Keratinocyte (primary cell): ENCODE results near the gene NHLRC2. TPM values are rescaled to one million over a fixed set of nuclear protein-coding genes. Genes with fewer than 3 reads are reported as not detected.

Experiments
- DNase-seq: peaks from one replicate; pipeline ENCODE4 v3.0.0-alpha.2; 2011; ENCODE audit warnings: low read depth, missing footprints, low spot score
- FAIRE-seq: peaks from 2 replicates; lab custom pipeline; 2011; peaks lifted over from hg19 to GRCh38; lab: Jason Lieb, UNC
- H2AFZ ChIP-seq: 2 replicates; pipeline ENCODE4 v1.6.0; 2012; ENCODE audit warnings: low read length, control low read depth, inconsistent platforms; ENCODE audit not compliant: control insufficient read depth
- H3K27ac ChIP-seq: 2 replicates; pipeline ENCODE4 v1.5.1; 2011; ENCODE audit warnings: low read length; ENCODE audit not compliant: control insufficient read depth, insufficient read depth
- H3K27me3 ChIP-seq: 3 replicates; pipeline ENCODE4 v1.6.0; 2011; ENCODE audit warnings: low read length; ENCODE audit not compliant: control insufficient read depth, insufficient read depth; ENCODE audit errors: extremely low read depth
- H3K36me3 ChIP-seq, 2 experiments: 2 replicates in 1 of 2; 3 replicates in 1 of 2; pipeline ENCODE4 v1.5.1; 2011; ENCODE audit warnings: low read length in 2 of 2, mild to moderate bottlenecking in 1 of 2; ENCODE audit not compliant: control insufficient read depth in 2 of 2, insufficient read depth in 2 of 2; ENCODE audit errors: extremely low read depth in 1 of 2
- H3K4me1 ChIP-seq: 3 replicates; pipeline ENCODE4 v1.5.1; 2011; ENCODE audit warnings: low read length; ENCODE audit not compliant: control insufficient read depth, insufficient read depth; ENCODE audit errors: extremely low read depth
- H3K4me2 ChIP-seq: 3 replicates; pipeline ENCODE4 v1.6.0; 2011; ENCODE audit warnings: low read depth, low read length; ENCODE audit not compliant: control insufficient read depth, insufficient read depth; ENCODE audit errors: extremely low read depth
- H3K4me3 ChIP-seq, 3 experiments: fragments of 200-600 bp in 1 of 3; sonication (generic) in 1 of 3; 2 replicates in 2 of 3; 3 replicates in 1 of 3; pipeline ENCODE4 v1.5.1; 2011 to 2016; ENCODE audit warnings: low read length in 3 of 3, mild to moderate bottlenecking in 3 of 3, control low read depth in 2 of 3, inconsistent platforms in 1 of 3, low read depth in 1 of 3, mixed read lengths in 1 of 3, mixed run types in 1 of 3, moderate library complexity in 1 of 3; ENCODE audit not compliant: control insufficient read depth in 2 of 3, insufficient read depth in 2 of 3; ENCODE audit errors: extremely low read depth in 1 of 3
- H3K79me2 ChIP-seq: 2 replicates; pipeline ENCODE4 v1.6.0; 2012; ENCODE audit warnings: low read length; ENCODE audit not compliant: control insufficient read depth, insufficient read depth
- H3K9ac ChIP-seq: 3 replicates; pipeline ENCODE4 v1.6.0; 2011; ENCODE audit warnings: low read length; ENCODE audit not compliant: control insufficient read depth, insufficient read depth; ENCODE audit errors: extremely low read depth
- H3K9me1 ChIP-seq: 3 replicates; pipeline ENCODE4 v1.6.0; 2011; ENCODE audit warnings: low read length; ENCODE audit not compliant: control insufficient read depth, insufficient read depth; ENCODE audit errors: extremely low read depth
- H3K9me3 ChIP-seq: 2 replicates; pipeline ENCODE4 v1.5.1; 2012; ENCODE audit warnings: low read depth, low read length; ENCODE audit not compliant: control insufficient read depth
- H4K20me1 ChIP-seq: 3 replicates; pipeline ENCODE4 v1.6.0; 2011; ENCODE audit warnings: low read length; ENCODE audit not compliant: control insufficient read depth, insufficient read depth; ENCODE audit errors: extremely low read depth
- CTCF ChIP-seq, 3 experiments: IDR thresholded peaks in 1 of 3; conservative IDR thresholded peaks in 1 of 3; optimal IDR thresholded peaks in 1 of 3; 2 replicates in 2 of 3; 3 replicates in 1 of 3; pipeline versions ENCODE3 to v1.5.1; 2011; ENCODE audit warnings: low read length in 3 of 3, mild to moderate bottlenecking in 3 of 3, moderate library complexity in 2 of 3, control low read depth in 1 of 3, inconsistent platforms in 1 of 3; ENCODE audit not compliant: insufficient read depth in 2 of 3; ENCODE audit errors: extremely low read depth in 1 of 3
- EZH2 ChIP-seq: IDR thresholded peaks from one replicate; pipeline ENCODE4 v1.6.1; 2012; ENCODE audit warnings: inconsistent platforms, mild to moderate bottlenecking, low read length, moderate library complexity
- dilution Hi-C: fragments of 300-500 bp; cut with MboI; formaldehyde crosslinking; loops from one replicate; pipeline ENCODE4 v1.7.0; 2020; ENCODE audit warnings: low sequenced_read_pairs; ENCODE audit not compliant: extremely low pct_ligation_motif_present
- polyA plus RNA-seq, 5 experiments: library from polyadenylated mRNA; depleted of rRNA in 3 of 5; stranded (reverse) in 3 of 5; stranded (forward) in 1 of 5; unstranded in 1 of 5; fragments of >200 nt; gene quantifications; 1 replicate in 1 of 5; 2 replicates in 3 of 5; 3 replicates in 1 of 5; pipeline versions ENCODE4 v1.2.1 to v1.2.3, GENCODE V29; 2011 to 2012; ENCODE audit warnings: missing spikeins in 2 of 5, low read depth in 1 of 5, low replicate concordance in 1 of 5

Gene NHLRC2
- polyA plus RNA-seq, 1 donor (not counting 4 experiments of a cell fraction or from before 2014, with no cell fraction given), result 7.5 TPM

- Histone ChIP-seq H2AFZ (no peak overlapping the region), H3K9me3 (peaks cover 2% of the 10 kb centered on the region), H3K27me3 (no peaks in the 10 kb centered on the region), H3K79me2 (peaks cover 2% of the 10 kb centered on the region), H3K4me1 (no peaks in the 10 kb centered on the region), H3K36me3 (no peaks in the 10 kb centered on the region), H3K9me1 (no peaks in the 10 kb centered on the region), H3K4me3 (no peak overlapping the region), H3K27ac (no peak overlapping the region), H3K4me2 (no peak overlapping the region), H3K9ac (no peak overlapping the region), H4K20me1 (no peaks in the 10 kb centered on the region)
- dilution Hi-C loops, result no loop called here
- DNase-seq (no peak), FAIRE-seq (no peak)
- TF ChIP-seq CTCF (optimal IDR thresholded peaks at IDR 0.05 in 1 of 3, IDR thresholded peaks at IDR 0.05 in 1 of 3, conservative IDR thresholded peaks at IDR 0.05 in 1 of 3; ENCODE audit: extremely low read depth in 1 of 3, insufficient read depth in 2 of 3, low read length in 3 of 3), result no peak
- no peak for TF ChIP-seq EZH2
Observed at GRCh38 chr10:113875212-113875611, 20.8 kb downstream of the NHLRC2 start.

- Histone ChIP-seq H3K27me3 (no peaks in the 10 kb centered on the region), H3K4me2 (no peak overlapping the region), H3K9ac (no peak overlapping the region), H3K27ac (no peak overlapping the region), H3K36me3 (no peaks in the 10 kb centered on the region), H3K4me1 (no peaks in the 10 kb centered on the region), H3K9me3 (peaks cover 2% of the 10 kb centered on the region), H4K20me1 (no peaks in the 10 kb centered on the region), H3K79me2 (peaks cover 2% of the 10 kb centered on the region), H3K9me1 (no peaks in the 10 kb centered on the region), H3K4me3 (no peak overlapping the region), H2AFZ (no peak overlapping the region)
- TF ChIP-seq EZH2 (no peak), CTCF (optimal IDR thresholded peaks at IDR 0.05 in 1 of 3, IDR thresholded peaks at IDR 0.05 in 1 of 3, conservative IDR thresholded peaks at IDR 0.05 in 1 of 3; ENCODE audit: extremely low read depth in 1 of 3, insufficient read depth in 2 of 3, low read length in 3 of 3) (no peak)
- DNase-seq (no peak), FAIRE-seq (no peak)
- dilution Hi-C loops, result no loop called here
Observed at GRCh38 chr10:113876461-113876860, 22.0 kb downstream of the NHLRC2 start.
